ENCODE measurements around the gene VAMP2.
A peak's percentile ranks its signal among the peaks of the same experiment; 100 is the strongest.

The VAMP2 gene

GRCh38 chr17:8128125-8128784 lies 34.5 kb downstream of the VAMP2 start:
- H3K36me3 ChIP-seq, result no peaks in the 10 kb centered on the region
- H3K4me3 ChIP-seq (ENCODE audit: low read depth, low read length), result no peak overlapping the region
- no peak for DNase-seq
- no peaks in the 10 kb centered on the region for H3K9me3 ChIP-seq (ENCODE audit: severe bottlenecking)
- H3K27ac ChIP-seq, result no peak overlapping the region
- TF ChIP-seq, protein P1, sequence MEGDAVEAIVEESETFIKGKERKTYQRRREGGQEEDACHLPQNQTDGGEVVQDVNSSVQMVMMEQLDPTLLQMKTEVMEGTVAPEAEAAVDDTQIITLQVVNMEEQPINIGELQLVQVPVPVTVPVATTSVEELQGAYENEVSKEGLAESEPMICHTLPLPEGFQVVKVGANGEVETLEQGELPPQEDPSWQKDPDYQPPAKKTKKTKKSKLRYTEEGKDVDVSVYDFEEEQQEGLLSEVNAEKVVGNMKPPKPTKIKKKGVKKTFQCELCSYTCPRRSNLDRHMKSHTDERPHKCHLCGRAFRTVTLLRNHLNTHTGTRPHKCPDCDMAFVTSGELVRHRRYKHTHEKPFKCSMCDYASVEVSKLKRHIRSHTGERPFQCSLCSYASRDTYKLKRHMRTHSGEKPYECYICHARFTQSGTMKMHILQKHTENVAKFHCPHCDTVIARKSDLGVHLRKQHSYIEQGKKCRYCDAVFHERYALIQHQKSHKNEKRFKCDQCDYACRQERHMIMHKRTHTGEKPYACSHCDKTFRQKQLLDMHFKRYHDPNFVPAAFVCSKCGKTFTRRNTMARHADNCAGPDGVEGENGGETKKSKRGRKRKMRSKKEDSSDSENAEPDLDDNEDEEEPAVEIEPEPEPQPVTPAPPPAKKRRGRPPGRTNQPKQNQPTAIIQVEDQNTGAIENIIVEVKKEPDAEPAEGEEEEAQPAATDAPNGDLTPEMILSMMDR (IDR thresholded peaks at IDR 0.05; ENCODE audit: low read depth, low read length), result no peak
- H3K27me3 ChIP-seq (ENCODE audit: insufficient read depth, low read depth, severe bottlenecking), result peaks cover 17% of the 10 kb centered on the region

DNA sequence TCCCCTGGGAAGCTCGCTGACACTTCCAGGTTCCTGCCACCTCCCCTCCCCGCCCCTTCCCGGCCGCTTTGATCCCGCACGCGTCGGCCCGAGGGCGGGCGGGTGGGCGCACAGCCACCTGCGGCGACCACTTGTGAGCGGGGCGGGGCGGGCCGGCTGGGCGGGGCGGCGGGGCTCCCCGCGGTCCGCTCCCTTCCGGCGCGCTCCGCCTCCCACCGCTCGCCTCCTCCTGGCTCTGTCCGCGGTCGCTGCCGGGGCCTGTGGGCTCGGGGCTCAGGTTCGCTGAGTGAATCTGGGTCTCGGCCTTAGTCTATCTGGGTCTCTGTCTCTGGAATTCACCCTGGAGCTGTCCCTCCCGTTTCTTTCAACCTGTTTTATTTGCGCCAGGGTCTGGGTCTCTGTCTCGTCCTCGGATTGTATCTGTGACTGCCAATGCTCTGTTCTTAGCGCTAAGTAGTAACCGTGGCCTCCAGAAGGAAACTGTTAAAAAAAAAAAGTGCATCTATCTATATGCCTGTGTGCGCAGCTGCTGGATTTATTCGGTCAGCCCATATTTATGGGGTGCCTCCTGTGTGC lies 36.2 kb downstream of the VAMP2 start:
- Histone ChIP-seq H3K27me3 (ENCODE audit: insufficient read depth, low read depth, severe bottlenecking) (peaks cover 27% of the 10 kb centered on the region), H3K27ac (no peak overlapping the region), H3K9me3 (ENCODE audit: severe bottlenecking) (no peaks in the 10 kb centered on the region), H3K4me3 (ENCODE audit: low read depth, low read length) (peak overlapping the region; percentile 56), H3K36me3 (no peaks in the 10 kb centered on the region)
- DNase-seq, result peak; percentile 53
- TF ChIP-seq, protein P1 (IDR thresholded peaks at IDR 0.05; ENCODE audit: low read depth, low read length), result no peak

DNA sequence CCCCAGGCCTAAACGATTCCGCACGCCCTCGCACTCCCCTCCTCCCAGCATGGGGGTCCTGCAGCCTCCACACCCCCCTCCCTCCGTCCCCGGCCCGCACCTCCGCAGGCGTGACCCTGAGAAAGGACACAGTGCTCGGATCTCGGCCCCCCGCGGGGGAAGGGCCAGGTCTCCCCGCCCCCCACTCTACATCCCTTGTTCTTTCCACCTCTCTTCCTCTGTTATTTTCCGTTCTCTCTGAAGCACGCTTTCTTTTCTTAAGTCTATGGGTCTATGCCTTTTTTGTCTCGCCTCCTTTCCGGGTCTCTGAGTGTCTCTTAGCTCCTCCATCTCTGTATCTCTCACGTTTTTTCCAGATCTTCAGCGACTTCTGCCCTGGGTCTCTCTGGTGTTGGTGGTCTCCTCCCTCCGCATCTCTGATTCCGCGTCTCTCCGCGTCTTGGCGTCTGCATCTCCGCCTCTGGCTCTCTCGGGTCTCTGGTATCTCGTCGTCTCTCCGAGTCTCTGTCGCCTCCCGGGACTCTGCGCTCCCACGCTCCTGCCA lies 36.7 kb downstream of the VAMP2 start:
- no peak overlapping the region for H3K27ac ChIP-seq
- TF ChIP-seq, protein P1 (IDR thresholded peaks at IDR 0.05; ENCODE audit: low read depth, low read length), result no peak
- no peaks in the 10 kb centered on the region for H3K36me3 ChIP-seq
- peaks cover 27% of the 10 kb centered on the region for H3K27me3 ChIP-seq (ENCODE audit: insufficient read depth, low read depth, severe bottlenecking)
- no peak for DNase-seq
- peak overlapping the region; percentile 56 for H3K4me3 ChIP-seq (ENCODE audit: low read depth, low read length)
- H3K9me3 ChIP-seq (ENCODE audit: severe bottlenecking), result no peaks in the 10 kb centered on the region

DNA sequence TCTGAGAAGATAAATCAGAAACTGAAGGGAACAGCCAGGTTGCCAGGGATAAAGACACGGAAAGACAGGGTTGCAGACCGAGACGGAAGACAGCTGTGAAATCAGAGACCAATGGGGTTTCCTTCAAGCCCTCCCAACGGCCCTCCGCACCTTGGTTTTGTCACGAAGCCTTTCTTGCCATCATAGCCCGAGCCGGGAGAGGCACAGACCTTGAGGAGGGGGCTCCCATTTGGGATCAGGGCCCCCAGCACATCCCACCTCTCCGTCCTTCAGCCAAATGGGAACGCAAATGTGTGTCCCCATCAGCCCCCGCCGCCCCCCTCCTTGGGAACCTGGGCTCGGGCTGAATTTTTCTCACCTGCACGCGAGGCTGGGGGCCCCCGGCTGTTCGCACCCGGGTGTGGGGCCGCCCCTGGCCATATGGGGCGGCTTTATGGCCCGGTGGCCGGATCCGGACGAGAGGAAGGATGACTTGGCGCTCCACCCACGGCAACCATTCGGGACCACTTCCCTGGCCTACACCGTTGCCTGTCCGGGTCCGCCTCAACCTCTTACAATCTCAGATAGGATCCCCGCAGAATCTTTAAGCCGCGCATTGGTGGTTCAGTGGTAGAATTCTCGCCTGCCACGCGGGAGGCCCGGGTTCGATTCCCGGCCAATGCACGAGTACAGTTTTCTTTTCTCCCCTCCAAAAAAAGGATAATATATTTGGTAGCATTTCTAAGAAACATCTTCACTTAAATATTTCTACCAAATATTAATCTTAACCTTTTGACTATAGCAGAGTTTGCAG lies 37.4 kb downstream of the VAMP2 start:
- TF ChIP-seq, protein P1 (IDR thresholded peaks at IDR 0.05; ENCODE audit: low read depth, low read length), result no peak
- Histone ChIP-seq H3K9me3 (ENCODE audit: severe bottlenecking) (no peaks in the 10 kb centered on the region), H3K27ac (no peak overlapping the region), H3K36me3 (no peaks in the 10 kb centered on the region), H3K27me3 (ENCODE audit: insufficient read depth, low read depth, severe bottlenecking) (peaks cover 27% of the 10 kb centered on the region), H3K4me3 (ENCODE audit: low read depth, low read length) (peak overlapping the region; percentile 56)
- peak; percentile 80 for DNase-seq

- Histone ChIP-seq H3K4me3 (ENCODE audit: low read depth, low read length) (peak overlapping the region; percentile 56), H3K27ac (no peak overlapping the region), H3K36me3 (no peaks in the 10 kb centered on the region), H3K9me3 (ENCODE audit: severe bottlenecking) (no peaks in the 10 kb centered on the region), H3K27me3 (ENCODE audit: insufficient read depth, low read depth, severe bottlenecking) (peaks cover 27% of the 10 kb centered on the region)
- TF ChIP-seq, protein P1 (IDR thresholded peaks at IDR 0.05; ENCODE audit: low read depth, low read length), result no peak
- no peak for DNase-seq
These were observed 38.2 kb downstream of the VAMP2 start for GRCh38 chr17:8124350-8125153.
